GM23338 (cell line): Measurements from ENCODE around the gene LYRM2. TPM values are rescaled to one million over a fixed set of nuclear protein-coding genes. Genes with fewer than 3 reads are reported as not detected.

ENCODE experiments used
- ATAC-seq: fragments of 200-7000 bp; cut with Tn5 transposase; 3 replicates; pipeline ENCODE4 v1.9.1; 2020
- DNase-seq: peaks from one replicate; pipeline ENCODE4 v3.0.0-alpha.2; 2015; ENCODE audit warnings: low spot score
- H2AFZ ChIP-seq: fragments of 200-600 bp; sonication (generic); 2 replicates; pipeline ENCODE4 v1.8.0; 2016; ENCODE audit warnings: antibody characterized with exemption, mild to moderate bottlenecking, moderate library complexity
- H3F3A ChIP-seq: fragments of 200-600 bp; sonication (generic); replicated peaks from 2 replicates; pipeline ENCODE4 v1.8.0; 2017; ENCODE audit warnings: antibody characterized with exemption, mixed run types, low read depth
- H3K27ac ChIP-seq: fragments of 200-600 bp; sonication (generic); 2 replicates; pipeline ENCODE4 v1.6.1; 2016; ENCODE audit warnings: low read depth
- H3K27me3 ChIP-seq: fragments of 200-600 bp; sonication (generic); 2 replicates; pipeline ENCODE4 v1.8.0; 2016; ENCODE audit warnings: mild to moderate bottlenecking, mixed run types, moderate library complexity; ENCODE audit not compliant: insufficient read depth
- H3K36me3 ChIP-seq: fragments of 200-600 bp; sonication (generic); 2 replicates; pipeline ENCODE4 v1.8.0; 2016; ENCODE audit warnings: mild to moderate bottlenecking; ENCODE audit not compliant: insufficient read depth
- H3K4me1 ChIP-seq: fragments of 200-600 bp; sonication (generic); 2 replicates; pipeline ENCODE4 v1.8.0; 2016; ENCODE audit warnings: mild to moderate bottlenecking, moderate library complexity; ENCODE audit not compliant: insufficient read depth
- H3K4me2 ChIP-seq: fragments of 200-600 bp; sonication (generic); 2 replicates; pipeline ENCODE4 v1.7.1; 2017; ENCODE audit warnings: mixed run types
- H3K4me3 ChIP-seq: fragments of 200-600 bp; sonication (generic); 2 replicates; pipeline ENCODE4 v1.6.1; 2016; ENCODE audit warnings: mixed run types
- H3K79me2 ChIP-seq: fragments of 200-600 bp; sonication (generic); replicated peaks from 2 replicates; pipeline ENCODE4 v1.8.0; 2017; ENCODE audit warnings: mild to moderate bottlenecking; ENCODE audit not compliant: insufficient read depth
- H3K9me2 ChIP-seq: fragments of 200-600 bp; sonication (generic); 2 replicates; pipeline ENCODE4 v1.8.0; 2017; ENCODE audit not compliant: insufficient read depth
- H4K20me1 ChIP-seq: fragments of 200-600 bp; sonication (generic); replicated peaks from 2 replicates; pipeline ENCODE4 v1.8.0; 2017; ENCODE audit warnings: mild to moderate bottlenecking; ENCODE audit not compliant: insufficient read depth
- H3K27ac Mint-ChIP-seq: 2 replicates; pipeline ENCODE4 v1.8.0; 2020; ENCODE audit warnings: inconsistent platforms, mild to moderate bottlenecking, moderate library complexity, mixed read lengths
- H3K27me3 Mint-ChIP-seq: 3 replicates; pipeline ENCODE4 v1.8.0; 2022; ENCODE audit warnings: low read depth, mild to moderate bottlenecking, moderate library complexity, mixed read lengths, inconsistent platforms; ENCODE audit not compliant: insufficient read depth, poor library complexity
- H3K36me3 Mint-ChIP-seq: 3 replicates; pipeline ENCODE4 v1.8.0; 2021; ENCODE audit warnings: low read depth, mild to moderate bottlenecking, inconsistent platforms, moderate library complexity, mixed read lengths
- H3K4me1 Mint-ChIP-seq: 3 replicates; pipeline ENCODE4 v1.8.0; 2020; ENCODE audit warnings: mild to moderate bottlenecking, inconsistent platforms, mixed read lengths
- H3K4me3 Mint-ChIP-seq: 3 replicates; pipeline ENCODE4 v1.8.0; 2021; ENCODE audit warnings: moderate library complexity, mild to moderate bottlenecking, inconsistent platforms, mixed read lengths
- H3K9me3 Mint-ChIP-seq: 3 replicates; pipeline ENCODE4 v1.8.0; 2020; ENCODE audit warnings: moderate library complexity, mild to moderate bottlenecking, inconsistent platforms, mixed read lengths
- EZH2 ChIP-seq: fragments of 200-600 bp; sonication (generic); IDR thresholded peaks from one replicate; pipeline ENCODE4 v1.8.0; 2017; ENCODE audit warnings: antibody characterized with exemption, mild to moderate bottlenecking, low read depth; ENCODE audit not compliant: unreplicated experiment
- EZH2phosphoT487 ChIP-seq: fragments of 200-600 bp; sonication (generic); IDR thresholded peaks from one replicate; pipeline ENCODE4 v1.8.1; 2018; ENCODE audit warnings: antibody characterized with exemption; ENCODE audit not compliant: unreplicated experiment
- STAT1 ChIP-seq: IDR thresholded peaks from one replicate; pipeline ENCODE4 v1.6.1; 2016; ENCODE audit warnings: antibody characterized with exemption; ENCODE audit not compliant: unreplicated experiment
- ZNF114 ChIP-seq: fragments of 250-450 bp; sonication (Bioruptor Pico); IDR thresholded peaks from 2 replicates; pipeline ENCODE4 v1.5.0; 2020; ENCODE audit warnings: mild to moderate bottlenecking, moderate library complexity
- ZNF331 ChIP-seq: fragments of 250-450 bp; sonication (Bioruptor Pico); IDR thresholded peaks from 2 replicates; pipeline ENCODE4 v1.5.0; 2020; ENCODE audit warnings: low read depth, mild to moderate bottlenecking, moderate library complexity
- polyA plus RNA-seq: library from polyadenylated mRNA; unstranded; fragments of >200 nt; fragmentation: Nextera tagmentation; extraction: Ambion mirVana; gene quantifications from 2 replicates; pipeline ENCODE4 v1.2.1, GENCODE V29; 2016
- total RNA-seq: library from RNA; depleted of rRNA; stranded (reverse); fragments of >200 nt; shearing (Covaris generic); gene quantifications from 2 replicates; pipeline ENCODE4 v1.2.3, GENCODE V29; 2014
- TF ChIP-seq, protein P1 (sequence below): fragments of 250-450 bp; sonication (Bioruptor Pico); IDR thresholded peaks from 2 replicates; pipeline ENCODE4 v1.5.0; 2020; ENCODE audit warnings: mild to moderate bottlenecking, moderate library complexity
- TF ChIP-seq, protein P2 (sequence below): IDR thresholded peaks from 2 replicates; pipeline ENCODE4 v1.6.1; 2016; ENCODE audit warnings: antibody characterized with exemption
- TF ChIP-seq, protein P3 (sequence below), 2 experiments: fragments of 200-600 bp in 1 of 2; sonication (generic) in 1 of 2; conservative IDR thresholded peaks; 2 replicates each; pipeline versions ENCODE4 v1.5.1 to v1.6.1; 2016 to 2017; ENCODE audit warnings: antibody characterized with exemption in 2 of 2, low read depth in 2 of 2, mild to moderate bottlenecking in 2 of 2, moderate library complexity in 1 of 2

The LYRM2 gene
- total and polyA plus RNA-seq, 2 experiments from 2014 or later = 20.3 to 67.3 TPM

DNA sequence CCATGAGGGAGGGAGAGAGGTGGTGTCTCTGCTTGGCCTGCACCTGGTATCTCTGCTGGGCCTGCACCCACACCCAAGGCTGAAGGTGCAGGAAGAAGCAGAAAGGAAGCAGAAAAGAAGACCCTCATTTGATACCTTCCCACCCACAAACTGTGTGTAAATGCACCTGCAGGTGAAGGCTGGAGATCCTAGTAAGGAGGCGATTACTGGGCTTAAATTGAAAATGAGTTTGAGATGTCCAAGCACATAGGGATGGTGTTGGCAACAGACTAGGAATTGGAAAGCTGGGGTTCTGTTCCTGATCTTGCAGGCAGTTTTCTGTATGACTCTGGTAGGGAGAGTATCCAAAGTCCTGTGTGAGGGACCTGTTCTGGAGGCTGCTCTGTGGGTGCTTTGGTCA is 74.7 kb downstream of the LYRM2 start:
- H3K27me3 Mint-ChIP-seq = peaks cover 3% of the 10 kb centered on the region
- no peaks in the 10 kb centered on the region; the same call in none of the 2 replicates for H3K4me1 ChIP-seq
- H3K36me3 ChIP-seq = no peaks in the 10 kb centered on the region
- no peaks in the 10 kb centered on the region for H3F3A ChIP-seq
- no peak overlapping the region for H3K27ac Mint-ChIP-seq
- peaks cover 5% of the 10 kb centered on the region; the same call in 2 of the 3 replicates for H3K9me3 Mint-ChIP-seq
- H3K9me2 ChIP-seq = 0 out of 2 replicates have a peak, but pooled peaks cover 6% of the 10 kb centered on the region
- no peak for DNase-seq
- no peak overlapping the region for H3K4me3 Mint-ChIP-seq
- H3K36me3 Mint-ChIP-seq = peaks cover 5% of the 10 kb centered on the region; the same call in 1 of the 3 replicates
- H4K20me1 ChIP-seq = peaks cover 5% of the 10 kb centered on the region; the same call in 1 of the 2 replicates
- no peak for TF ChIP-seq ZNF114 (CRISPR knock-in tag)
- no peak for TF ChIP-seq EZH2
- TF ChIP-seq, protein P1, sequence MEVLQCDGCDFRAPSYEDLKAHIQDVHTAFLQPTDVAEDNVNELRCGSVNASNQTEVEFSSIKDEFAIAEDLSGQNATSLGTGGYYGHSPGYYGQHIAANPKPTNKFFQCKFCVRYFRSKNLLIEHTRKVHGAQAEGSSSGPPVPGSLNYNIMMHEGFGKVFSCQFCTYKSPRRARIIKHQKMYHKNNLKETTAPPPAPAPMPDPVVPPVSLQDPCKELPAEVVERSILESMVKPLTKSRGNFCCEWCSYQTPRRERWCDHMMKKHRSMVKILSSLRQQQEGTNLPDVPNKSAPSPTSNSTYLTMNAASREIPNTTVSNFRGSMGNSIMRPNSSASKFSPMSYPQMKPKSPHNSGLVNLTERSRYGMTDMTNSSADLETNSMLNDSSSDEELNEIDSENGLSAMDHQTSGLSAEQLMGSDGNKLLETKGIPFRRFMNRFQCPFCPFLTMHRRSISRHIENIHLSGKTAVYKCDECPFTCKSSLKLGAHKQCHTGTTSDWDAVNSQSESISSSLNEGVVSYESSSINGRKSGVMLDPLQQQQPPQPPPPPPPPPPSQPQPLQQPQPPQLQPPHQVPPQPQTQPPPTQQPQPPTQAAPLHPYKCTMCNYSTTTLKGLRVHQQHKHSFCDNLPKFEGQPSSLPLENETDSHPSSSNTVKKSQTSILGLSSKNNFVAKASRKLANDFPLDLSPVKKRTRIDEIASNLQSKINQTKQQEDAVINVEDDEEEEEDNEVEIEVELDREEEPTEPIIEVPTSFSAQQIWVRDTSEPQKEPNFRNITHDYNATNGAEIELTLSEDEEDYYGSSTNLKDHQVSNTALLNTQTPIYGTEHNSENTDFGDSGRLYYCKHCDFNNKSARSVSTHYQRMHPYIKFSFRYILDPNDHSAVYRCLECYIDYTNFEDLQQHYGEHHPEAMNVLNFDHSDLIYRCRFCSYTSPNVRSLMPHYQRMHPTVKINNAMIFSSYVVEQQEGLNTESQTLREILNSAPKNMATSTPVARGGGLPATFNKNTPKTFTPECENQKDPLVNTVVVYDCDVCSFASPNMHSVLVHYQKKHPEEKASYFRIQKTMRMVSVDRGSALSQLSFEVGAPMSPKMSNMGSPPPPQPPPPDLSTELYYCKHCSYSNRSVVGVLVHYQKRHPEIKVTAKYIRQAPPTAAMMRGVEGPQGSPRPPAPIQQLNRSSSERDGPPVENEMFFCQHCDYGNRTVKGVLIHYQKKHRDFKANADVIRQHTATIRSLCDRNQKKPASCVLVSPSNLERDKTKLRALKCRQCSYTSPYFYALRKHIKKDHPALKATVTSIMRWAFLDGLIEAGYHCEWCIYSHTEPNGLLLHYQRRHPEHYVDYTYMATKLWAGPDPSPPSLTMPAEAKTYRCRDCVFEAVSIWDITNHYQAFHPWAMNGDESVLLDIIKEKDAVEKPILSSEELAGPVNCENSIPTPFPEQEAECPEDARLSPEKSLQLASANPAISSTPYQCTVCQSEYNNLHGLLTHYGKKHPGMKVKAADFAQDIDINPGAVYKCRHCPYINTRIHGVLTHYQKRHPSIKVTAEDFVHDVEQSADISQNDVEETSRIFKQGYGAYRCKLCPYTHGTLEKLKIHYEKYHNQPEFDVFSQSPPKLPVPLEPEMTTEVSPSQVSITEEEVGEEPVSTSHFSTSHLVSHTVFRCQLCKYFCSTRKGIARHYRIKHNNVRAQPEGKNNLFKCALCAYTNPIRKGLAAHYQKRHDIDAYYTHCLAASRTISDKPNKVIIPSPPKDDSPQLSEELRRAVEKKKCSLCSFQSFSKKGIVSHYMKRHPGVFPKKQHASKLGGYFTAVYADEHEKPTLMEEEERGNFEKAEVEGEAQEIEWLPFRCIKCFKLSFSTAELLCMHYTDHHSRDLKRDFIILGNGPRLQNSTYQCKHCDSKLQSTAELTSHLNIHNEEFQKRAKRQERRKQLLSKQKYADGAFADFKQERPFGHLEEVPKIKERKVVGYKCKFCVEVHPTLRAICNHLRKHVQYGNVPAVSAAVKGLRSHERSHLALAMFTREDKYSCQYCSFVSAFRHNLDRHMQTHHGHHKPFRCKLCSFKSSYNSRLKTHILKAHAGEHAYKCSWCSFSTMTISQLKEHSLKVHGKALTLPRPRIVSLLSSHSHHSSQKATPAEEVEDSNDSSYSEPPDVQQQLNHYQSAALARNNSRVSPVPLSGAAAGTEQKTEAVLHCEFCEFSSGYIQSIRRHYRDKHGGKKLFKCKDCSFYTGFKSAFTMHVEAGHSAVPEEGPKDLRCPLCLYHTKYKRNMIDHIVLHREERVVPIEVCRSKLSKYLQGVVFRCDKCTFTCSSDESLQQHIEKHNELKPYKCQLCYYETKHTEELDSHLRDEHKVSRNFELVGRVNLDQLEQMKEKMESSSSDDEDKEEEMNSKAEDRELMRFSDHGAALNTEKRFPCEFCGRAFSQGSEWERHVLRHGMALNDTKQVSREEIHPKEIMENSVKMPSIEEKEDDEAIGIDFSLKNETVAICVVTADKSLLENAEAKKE (CRISPR knock-in tag) = no peak
- TF ChIP-seq, protein P2, sequence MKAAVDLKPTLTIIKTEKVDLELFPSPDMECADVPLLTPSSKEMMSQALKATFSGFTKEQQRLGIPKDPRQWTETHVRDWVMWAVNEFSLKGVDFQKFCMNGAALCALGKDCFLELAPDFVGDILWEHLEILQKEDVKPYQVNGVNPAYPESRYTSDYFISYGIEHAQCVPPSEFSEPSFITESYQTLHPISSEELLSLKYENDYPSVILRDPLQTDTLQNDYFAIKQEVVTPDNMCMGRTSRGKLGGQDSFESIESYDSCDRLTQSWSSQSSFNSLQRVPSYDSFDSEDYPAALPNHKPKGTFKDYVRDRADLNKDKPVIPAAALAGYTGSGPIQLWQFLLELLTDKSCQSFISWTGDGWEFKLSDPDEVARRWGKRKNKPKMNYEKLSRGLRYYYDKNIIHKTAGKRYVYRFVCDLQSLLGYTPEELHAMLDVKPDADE = no peak
- TF ChIP-seq, protein P3, sequence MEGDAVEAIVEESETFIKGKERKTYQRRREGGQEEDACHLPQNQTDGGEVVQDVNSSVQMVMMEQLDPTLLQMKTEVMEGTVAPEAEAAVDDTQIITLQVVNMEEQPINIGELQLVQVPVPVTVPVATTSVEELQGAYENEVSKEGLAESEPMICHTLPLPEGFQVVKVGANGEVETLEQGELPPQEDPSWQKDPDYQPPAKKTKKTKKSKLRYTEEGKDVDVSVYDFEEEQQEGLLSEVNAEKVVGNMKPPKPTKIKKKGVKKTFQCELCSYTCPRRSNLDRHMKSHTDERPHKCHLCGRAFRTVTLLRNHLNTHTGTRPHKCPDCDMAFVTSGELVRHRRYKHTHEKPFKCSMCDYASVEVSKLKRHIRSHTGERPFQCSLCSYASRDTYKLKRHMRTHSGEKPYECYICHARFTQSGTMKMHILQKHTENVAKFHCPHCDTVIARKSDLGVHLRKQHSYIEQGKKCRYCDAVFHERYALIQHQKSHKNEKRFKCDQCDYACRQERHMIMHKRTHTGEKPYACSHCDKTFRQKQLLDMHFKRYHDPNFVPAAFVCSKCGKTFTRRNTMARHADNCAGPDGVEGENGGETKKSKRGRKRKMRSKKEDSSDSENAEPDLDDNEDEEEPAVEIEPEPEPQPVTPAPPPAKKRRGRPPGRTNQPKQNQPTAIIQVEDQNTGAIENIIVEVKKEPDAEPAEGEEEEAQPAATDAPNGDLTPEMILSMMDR (conservative IDR thresholded peaks at IDR 0.05; ENCODE audit: low read depth in 2 of 2) = no peak
- TF ChIP-seq ZNF331 (CRISPR knock-in tag) = no peak
- no peak for TF ChIP-seq EZH2phosphoT487
- no peak for TF ChIP-seq STAT1
- no peak overlapping the region for H3K27ac ChIP-seq
- H2AFZ ChIP-seq = no peak overlapping the region
- ATAC-seq = no peak
- H3K4me1 Mint-ChIP-seq = peaks cover 21% of the 10 kb centered on the region
- H3K27me3 ChIP-seq = no peaks in the 10 kb centered on the region
- no peak overlapping the region for H3K4me3 ChIP-seq
- H3K4me2 ChIP-seq = no peak overlapping the region
- no peaks in the 10 kb centered on the region for H3K79me2 ChIP-seq
